H4 (cell line): Measurements from ENCODE around the gene PCNX4. TPM values are rescaled to one million over a fixed set of nuclear protein-coding genes. Genes with fewer than 3 reads are reported as not detected.

ENCODE experiments used
- DNase-seq: peaks from one replicate; pipeline ENCODE4 v3.0.0-alpha.2; 2015; ENCODE audit warnings: low spot score
- total RNA-seq: library from RNA; depleted of rRNA; stranded (reverse); fragments of >200 nt; shearing (Covaris generic); gene quantifications from 2 replicates; pipeline ENCODE4 v1.2.3, GENCODE V29; 2014

The PCNX4 gene
- total RNA-seq, 1 experiment from 2014 or later, result 48.6 TPM

DNA sequence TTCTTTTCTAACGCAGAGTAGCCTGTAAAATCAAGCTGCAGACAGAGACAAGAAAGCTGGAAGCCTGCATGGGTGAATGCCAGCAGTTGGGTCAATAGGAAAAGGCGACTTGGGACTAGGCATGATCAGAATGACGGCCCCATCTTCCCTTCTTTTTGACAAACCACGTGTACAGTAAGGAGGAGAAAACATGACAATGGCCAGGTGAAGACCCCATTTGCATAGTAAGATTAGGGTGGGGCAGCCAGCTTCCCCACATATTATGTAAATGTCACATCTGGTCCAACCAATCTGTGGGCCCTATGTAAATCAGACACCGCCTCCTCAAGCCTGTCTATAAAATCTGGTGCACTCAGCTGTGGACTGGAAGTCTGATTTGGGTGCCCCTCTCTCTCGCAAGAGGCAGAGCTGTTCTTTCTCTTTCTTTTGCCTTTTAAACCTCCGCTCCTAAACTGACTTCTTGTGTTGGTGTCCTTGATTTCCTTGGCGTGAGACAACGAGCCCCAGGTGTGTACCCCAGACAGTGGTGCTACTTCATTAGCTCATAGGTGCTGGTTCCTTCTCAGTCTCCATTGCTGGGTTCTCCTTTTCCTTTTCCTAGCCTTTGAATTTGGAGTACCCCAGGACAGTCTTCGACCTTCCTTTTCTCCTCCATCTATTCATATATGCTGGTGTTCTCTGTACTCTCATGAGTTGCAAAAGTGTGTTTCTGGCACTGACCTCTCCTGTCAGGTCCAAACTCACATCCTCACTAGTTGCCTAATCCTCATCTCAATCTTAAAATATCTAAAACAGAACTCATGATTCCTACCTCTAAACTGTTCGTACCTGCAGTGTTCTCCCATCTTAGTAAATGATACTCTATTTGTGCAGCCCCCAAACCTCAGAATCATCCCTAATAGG is 82.9 kb downstream of the PCNX4 start:
- DNase-seq, result no peak

DNA sequence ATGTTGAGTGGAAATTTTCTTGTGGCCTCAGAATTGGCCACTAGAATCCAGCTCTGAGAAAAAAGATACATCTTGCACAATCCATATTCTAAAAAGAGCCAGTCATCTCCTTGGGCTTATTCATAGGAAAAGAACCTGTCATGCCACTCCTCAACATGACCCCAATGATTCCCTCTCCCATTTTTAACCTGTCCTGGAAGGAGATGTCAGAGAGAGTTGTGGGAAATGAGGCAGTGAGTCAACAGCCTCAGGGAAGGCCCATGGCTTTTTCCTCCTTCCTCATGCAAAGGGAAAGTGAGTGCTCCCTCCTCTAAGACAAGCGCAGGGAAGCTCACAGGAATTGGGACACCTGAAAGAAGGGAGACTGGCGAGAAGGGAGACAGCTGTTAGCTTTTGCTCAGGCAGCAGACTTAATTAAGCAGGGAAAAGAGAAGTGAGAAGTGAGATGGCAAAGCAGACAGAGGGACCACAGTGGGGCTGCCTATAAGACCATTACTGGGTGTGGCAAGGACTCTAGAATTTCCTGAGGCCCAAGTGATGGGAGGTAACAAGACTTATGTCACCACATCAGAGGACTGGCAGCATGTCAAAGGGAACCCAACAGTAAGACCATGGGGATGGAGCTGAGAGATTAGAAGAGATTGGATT is 83.7 kb downstream of the PCNX4 start:
- DNase-seq, result no peak

DNA sequence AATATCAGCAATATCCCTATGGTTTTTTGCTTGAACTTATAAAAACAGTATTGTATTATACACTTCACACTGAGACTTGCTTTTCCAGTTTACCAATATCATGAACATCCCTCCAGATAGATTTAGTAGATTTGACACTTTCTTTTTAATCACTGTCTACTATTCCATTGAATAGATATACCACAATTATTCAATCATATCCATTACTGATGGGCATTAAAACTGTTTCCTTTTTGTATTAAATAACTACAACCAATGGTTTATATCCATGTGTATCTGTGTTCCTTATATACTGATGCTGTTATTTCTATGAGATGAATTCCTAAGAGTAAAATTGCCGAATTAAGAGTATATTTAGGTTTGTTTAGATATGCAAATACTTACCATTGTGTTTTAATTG is 86.4 kb downstream of the PCNX4 start:
- no peak for DNase-seq

DNA sequence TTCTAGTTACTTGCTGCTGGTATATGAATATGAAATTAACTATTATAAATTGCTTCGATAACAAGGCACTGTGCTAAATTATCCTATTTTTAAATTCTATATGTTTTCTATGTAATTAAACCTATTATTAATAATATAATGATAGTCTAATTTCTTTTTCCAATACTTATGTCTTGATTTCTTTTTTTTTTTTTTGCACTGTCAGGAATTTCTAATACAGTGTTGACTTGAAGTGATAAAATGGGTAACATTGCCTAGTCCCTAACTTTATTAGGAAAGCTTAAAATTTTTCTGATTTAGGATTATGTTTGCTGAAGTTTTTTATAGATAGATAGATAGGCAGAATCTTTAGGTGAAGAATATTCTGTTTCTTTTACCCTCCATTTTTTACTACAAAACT is 87.1 kb downstream of the PCNX4 start:
- DNase-seq, result no peak

DNA sequence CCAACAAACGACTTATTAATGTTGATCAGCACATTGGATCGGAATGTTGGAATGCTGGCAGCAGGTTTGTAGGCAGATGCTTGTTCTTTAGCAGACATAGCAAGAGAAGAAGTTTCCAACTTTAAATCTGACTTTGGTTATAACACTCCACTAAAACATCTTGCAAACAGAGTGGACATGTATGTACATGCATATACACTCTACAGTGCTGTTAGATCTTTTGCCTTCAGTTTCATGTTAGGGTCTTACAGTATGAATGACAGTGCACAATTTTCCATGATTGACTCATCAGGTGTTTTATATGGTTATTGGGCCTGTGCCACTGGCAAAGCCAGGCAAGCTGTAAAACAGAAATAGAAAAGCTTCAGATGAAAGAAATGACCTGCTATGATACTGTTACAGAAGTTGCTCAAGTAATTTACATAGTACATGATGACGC is 87.7 kb downstream of the PCNX4 start:
- no peak for DNase-seq

DNA sequence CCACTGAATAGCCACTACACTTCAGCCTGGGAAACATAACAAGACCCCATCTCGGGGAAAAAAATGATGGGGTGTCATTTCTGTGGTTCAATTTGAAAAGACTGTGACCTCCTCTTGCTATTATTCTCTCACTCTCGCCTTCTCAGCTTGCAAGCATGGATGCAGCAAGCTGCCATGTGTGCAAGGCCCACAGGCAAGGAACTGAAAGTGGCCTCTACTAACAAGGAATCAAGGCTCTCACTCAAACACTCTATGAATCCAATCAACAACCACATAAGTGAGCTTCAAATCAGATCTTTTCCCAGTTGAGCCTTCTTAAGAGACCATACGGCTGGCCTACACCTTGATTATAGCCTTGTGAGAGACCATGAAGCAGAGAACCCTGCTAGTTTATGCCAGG is 91.4 kb downstream of the PCNX4 start:
- no peak for DNase-seq

DNA sequence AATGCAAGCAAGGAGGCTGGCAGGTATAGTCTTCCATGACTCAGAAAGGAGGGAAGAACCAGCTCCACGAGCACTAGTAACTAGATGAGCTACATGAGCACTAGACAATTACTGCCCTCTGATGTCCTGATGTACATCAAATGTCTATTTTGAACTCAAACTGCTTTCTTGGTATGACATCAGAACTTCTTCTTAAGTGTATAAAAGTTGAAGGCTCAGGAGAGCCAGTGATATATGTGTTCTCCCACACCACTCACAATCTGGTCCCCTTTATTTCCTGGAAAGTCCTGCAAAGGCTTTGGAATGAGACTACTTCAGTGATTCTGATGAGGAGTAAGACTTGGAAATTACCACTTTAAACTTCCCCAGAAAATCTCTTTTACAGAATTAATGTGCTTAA is 92.0 kb downstream of the PCNX4 start:
- no peak for DNase-seq

- peak; percentile 67 for DNase-seq
These were observed 92.6 kb downstream of the PCNX4 start for GRCh38 chr14:60184146-60184904.

DNA sequence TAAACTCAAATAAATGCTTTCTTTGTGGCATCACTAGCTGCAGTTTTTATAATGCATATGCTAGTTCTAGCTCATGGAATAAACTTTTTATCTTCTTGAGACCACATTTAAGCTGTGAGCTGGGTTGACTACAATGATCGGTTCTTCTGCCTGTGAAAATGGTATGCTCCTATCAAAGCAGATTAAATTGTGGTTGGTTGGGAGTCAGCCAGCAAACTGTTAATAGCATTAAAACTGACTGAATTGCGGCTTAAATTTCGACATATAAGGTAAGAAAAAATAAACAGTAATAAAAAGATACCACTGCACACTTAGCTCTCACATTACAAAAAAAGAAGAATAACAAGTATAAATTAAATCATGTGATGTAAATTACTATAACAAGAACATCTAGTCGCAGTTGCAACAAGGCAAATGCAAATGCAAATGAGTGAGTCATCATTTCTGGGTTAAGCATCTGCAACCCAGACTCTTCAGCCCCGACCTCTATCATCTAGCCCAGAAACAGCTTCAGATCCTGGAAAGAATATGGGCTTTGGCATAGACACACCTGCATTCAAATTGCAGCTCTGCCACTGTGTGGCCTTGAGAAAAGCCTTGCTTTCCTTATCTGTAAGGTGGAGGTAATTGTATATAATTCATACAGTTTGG is 93.3 kb downstream of the PCNX4 start:
- peak; percentile 29 for DNase-seq

DNA sequence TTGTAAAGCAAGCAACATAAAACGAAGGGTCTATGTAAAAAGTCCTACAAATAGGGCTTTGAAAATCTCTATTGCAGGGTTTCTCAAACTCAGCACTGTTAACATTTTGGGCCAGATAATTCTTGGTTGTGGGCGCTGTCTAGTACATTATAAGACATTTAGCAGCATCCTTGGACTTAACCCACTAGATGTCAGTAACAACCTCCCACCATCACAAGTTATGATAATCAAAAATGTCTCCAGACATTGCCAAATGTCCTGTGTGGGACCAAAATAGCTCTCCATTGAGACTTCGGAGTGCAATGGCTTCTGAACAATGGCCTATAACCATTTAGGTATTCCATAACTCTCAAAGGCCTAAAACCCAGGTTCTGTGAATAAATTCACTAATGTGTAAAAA is 96.4 kb downstream of the PCNX4 start:
- no peak for DNase-seq

GRCh38 chr14:60188696-60189095 is 97.0 kb downstream of the PCNX4 start:
- DNase-seq, result no peak

- DNase-seq, result no peak
These were observed 98.5 kb downstream of the PCNX4 start for GRCh38 chr14:60189923-60190840.

GRCh38 chr14:60195179-60195810 is 103.6 kb downstream of the PCNX4 start:
- DNase-seq, result no peak

GRCh38 chr14:60196291-60196690 is 104.6 kb downstream of the PCNX4 start:
- no peak for DNase-seq

DNA sequence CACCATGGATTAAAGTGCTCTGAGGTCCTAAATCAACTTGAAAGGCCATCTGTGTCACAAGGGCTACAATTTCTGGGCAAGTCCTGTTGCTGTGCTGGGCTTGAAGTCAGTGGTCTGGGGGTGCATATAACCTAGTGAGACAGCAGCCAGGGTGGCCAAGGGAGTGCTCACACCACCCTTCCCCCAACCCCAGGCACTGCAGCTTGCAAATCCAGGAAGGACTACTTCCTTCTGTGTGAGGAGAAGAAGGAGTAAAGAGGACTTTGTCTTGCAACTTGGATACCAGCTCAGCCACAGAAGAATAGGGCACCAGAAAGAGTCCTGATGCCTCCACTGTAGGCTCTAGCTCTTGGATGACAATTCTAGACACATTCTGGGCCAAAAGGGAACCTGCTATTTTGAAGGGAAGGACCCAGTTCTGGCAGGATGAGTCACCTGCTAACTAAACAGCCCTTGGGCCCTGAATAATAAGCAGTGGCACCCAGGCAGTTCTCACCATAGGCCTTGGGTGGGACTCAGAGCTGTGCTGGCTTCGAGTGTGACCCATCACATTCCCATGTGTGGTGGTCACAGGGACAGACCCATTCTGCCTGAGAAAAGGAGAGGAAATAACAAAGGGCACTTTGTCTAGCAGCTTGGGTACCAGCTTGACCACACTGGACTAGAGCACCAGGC is 106.0 kb downstream of the PCNX4 start:
- DNase-seq, result no peak

DNA sequence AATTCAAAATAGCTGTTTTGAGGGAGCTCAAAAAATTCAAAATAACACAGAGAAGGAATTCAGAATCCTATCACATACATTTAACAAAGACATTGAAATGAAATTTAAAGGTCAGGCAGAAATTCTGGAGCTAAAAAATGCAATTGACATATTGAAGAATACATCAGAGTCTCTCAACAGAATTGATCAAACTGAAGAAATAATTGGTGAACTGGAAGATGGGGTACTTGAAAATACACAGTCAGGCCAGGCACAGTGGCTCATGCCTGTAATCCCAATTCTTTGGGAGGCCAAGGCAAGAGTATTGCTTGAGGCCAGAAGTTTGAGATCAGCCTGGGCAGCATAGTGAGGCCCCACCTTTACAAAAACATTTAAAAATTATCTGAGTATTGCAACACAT is 107.6 kb downstream of the PCNX4 start:
- DNase-seq, result no peak

DNA sequence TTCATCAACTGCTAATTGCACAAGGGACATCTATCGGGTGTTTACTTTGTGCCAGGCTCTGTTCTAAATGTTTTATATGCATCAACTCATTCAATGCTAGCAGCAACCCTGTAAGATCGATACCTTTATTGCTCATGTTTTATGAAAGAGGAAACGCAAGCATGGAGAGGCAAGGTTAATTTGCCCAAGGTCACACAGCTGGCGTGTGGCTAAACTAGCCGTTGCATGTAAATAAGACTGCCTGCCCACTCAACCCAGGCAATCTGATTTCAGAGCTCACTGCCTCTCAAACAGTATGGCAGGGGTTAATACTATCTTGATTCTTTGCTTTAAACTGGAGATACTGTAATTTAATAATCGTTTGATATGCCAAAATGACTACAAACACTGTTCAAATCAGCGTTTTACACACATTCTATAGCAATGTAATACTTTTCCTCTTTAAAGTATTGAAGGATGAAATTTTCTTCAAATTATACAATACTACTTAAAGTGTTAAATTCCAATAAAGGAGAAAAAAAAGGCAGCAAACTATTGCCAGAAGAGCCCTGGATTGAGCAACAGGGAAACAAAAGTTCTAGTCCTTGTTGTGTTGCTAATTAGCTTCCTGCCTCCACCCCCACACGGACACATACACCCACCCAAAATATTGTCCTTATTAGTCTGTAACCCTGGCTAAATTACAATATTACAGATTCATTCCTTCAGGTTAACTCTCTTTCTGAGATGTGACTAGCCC is 112.5 kb downstream of the PCNX4 start:
- no peak for DNase-seq

DNA sequence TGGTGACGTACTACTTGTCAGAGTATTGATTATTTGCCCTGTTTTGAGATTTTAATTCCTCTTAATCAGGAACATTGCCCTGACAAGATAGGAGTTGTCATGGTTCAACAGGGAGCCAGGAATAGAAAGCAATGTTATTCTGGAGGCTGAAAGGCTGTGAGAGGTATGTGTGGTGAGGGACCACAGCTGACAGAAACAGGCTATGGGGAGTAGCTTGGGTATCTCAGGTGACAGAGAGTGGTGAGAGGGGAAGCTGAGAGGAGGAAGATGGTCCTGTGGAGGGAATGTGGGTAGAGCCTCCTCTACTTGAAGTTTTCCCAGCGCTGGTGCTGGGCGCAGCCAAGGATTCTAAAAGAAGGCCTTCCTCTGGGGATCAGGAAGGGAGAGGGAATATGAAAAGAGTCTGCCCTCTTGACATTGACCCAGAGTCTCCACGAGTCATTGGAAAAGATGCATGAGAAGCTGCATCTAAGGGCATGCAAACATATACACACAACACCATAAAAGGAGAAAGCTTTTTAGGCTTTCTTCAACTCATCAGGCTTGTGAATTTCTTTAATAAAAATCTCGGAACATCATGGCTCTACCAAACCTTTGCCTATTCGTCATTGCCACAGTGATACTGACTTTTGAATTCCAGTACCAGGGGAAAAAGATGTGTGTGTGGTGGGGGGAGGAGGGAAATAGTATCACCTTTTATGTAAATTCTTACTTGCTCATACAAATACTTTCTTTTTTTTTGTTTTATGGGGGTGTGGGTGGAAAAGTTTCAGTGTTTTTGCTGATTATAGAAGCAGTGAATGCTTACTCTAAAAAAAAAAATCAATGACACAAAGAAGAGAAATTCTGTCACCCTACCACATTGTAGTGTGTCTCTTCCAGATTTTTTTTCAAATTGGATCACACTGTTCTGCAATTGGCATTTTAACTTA is 113.4 kb downstream of the PCNX4 start:
- DNase-seq, result no peak
